IPS DF 6.9 (cell line): ENCODE results near the gene PCED1B.
"Not testable (repeated sequence)": the region's sequence is repeated elsewhere in the genome, so short reads cannot be mapped to it uniquely, and the experiment has no call there.

Source experiments
- DNase-seq: peaks from one replicate; pipeline ENCODE4 v3.0.0-alpha.2; 2013; ENCODE audit warnings: low read depth, low spot score
- H3K27ac ChIP-seq: one replicate; pipeline ENCODE4 v1.5.1; 2013; ENCODE audit warnings: low read length, control low read depth
- H3K27me3 ChIP-seq: 2 replicates; pipeline ENCODE4 v1.6.1; 2013; ENCODE audit warnings: mild to moderate bottlenecking, low read length; ENCODE audit not compliant: control insufficient read depth, insufficient read depth
- H3K36me3 ChIP-seq: 2 replicates; pipeline ENCODE4 v1.6.1; 2013; ENCODE audit warnings: low read length; ENCODE audit not compliant: control insufficient read depth, insufficient read depth
- H3K4me1 ChIP-seq: 2 replicates; pipeline ENCODE4 v1.6.1; 2013; ENCODE audit warnings: low read length; ENCODE audit not compliant: control insufficient read depth, insufficient read depth
- H3K4me3 ChIP-seq: 2 replicates; pipeline ENCODE4 v1.5.1; 2013; ENCODE audit warnings: mild to moderate bottlenecking, low read length
- H3K9me3 ChIP-seq: 2 replicates; pipeline ENCODE4 v1.6.1; 2013; ENCODE audit warnings: low read length, inconsistent platforms; ENCODE audit not compliant: control insufficient read depth, insufficient read depth
- WGBS: extraction: QIAGEN DNeasy Blood & Tissue Kit; methylation state at CpG from one replicate; pipeline ENCODE4 v1.1.7; 2013; ENCODE audit warnings: mixed read lengths, missing lambda C conversion rate; ENCODE audit not compliant: insufficient read length, insufficient coverage; 5-methylcytosine and 5-hydroxymethylcytosine counted together

PCED1B gene

DNA sequence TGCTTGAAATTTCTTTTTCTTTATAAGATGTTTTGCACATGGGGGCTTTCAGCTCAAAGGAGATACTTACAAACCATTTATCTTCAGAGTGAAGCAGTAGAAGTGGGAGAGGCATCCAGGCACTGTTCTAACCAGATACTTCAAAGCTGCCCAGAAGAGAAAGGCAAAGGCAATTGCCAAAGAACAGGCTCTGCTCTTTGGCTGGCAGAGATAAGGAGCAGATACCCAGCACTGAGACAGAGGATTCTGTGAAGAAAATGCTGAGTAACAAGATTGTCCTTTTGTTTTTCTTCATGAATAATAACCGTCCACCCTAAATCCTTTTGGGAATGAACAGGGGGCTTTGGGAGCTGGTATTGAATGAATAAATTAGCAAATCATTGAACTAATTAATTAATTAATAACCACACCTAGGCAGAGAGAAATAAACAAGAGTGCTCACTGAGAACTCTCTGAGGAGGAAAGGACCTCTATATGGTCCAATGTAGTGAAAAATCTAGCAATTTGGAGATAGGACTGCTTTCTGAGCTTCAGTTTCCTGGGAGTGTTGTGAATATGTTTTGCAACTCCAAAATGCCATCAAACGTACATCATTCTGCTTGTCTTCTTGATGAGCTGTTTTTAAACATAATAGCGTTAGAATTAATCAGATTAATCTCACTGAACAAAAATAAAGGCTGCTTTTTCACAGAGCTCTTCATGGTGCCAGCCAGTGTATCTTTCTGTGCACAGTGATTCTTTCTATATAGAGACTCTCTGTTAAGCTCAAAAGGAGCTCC, 193.2 kb downstream of the PCED1B start:
- Histone ChIP-seq H3K27me3 (no peaks in the 10 kb centered on the region), H3K4me3 (no peak overlapping the region), H3K27ac (no peak overlapping the region), H3K4me1 (no peaks in the 10 kb centered on the region), H3K36me3 (no peaks in the 10 kb centered on the region), H3K9me3 (no peaks in the 10 kb centered on the region)
- WGBS: no CpG with 5 or more reads among the region's 3 CpGs
- no peak for DNase-seq

DNA sequence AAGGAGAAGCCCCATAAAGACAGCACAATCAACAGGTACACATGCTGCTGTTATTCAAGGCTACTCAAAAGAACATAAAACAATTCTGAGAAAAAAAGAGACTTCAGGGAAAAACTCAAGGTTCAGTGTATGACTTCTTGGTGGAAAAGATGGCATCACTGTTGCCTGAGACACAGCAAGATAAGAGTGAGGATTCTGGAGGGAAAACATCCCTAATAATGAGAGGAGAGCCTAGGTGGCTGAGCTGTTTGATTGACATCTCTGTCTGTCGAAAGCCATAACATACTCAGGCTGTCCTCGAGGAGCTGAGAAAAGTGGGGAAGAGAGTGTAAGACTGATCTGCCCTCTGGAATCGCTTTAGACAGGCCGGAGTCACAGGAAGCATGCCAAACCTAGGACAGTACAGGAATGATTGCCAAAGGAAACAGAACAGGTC, 193.8 kb downstream of the PCED1B start:
- Histone ChIP-seq H3K9me3 (no peaks in the 10 kb centered on the region; the same call in 1 of the 2 replicates), H3K27me3 (no peaks in the 10 kb centered on the region), H3K4me1 (no peaks in the 10 kb centered on the region; the same call in 1 of the 2 replicates), H3K36me3 (no peaks in the 10 kb centered on the region), H3K27ac (no peak overlapping the region), H3K4me3 (no peak overlapping the region)
- no peak for DNase-seq
- no CpG with 5 or more reads among the region's 4 CpGs for WGBS

DNA sequence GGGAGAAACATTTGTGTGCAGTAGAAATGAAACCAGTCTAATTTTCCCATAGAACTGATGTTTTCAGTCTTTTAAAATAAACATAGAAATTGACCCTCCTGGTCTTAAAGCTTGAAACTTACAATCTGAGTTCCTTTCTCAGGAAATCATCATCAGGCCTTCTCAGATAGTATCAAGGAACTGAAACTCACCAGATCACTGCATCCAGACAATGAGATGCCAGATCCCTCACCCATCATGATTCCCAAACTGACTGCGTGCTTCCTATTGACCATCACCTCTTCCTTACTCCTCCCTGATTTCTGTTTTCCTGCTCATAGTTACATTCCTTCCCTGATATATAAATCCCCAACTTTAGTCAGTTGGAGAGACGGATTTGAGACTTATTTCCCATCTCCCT, 195.3 kb downstream of the PCED1B start:
- Histone ChIP-seq H3K36me3 (no peaks in the 10 kb centered on the region), H3K4me1 (no peaks in the 10 kb centered on the region; the same call in 1 of the 2 replicates), H3K9me3 (no peaks in the 10 kb centered on the region; the same call in 1 of the 2 replicates), H3K4me3 (no peak overlapping the region), H3K27me3 (no peaks in the 10 kb centered on the region), H3K27ac (no peak overlapping the region)
- no peak for DNase-seq
- no CpG with 5 or more reads among the region's 2 CpGs for whole genome bisulfite sequencing

DNA sequence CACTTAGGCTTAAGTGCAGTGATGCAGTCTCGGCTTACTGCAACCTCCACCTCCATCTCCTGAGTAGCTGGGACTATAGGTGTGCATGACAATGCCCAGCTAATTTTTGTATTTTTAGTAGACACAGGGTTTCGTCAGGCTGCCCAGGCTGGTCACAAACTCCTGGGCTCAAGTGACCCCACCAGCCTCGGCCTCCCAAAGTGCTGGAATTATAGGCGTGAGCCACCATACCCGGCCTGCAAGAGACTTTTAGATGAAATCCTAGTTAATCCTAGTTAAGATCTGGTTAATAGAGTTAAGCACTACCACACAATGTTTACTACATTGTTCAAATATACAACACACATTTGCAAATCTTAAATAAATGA, 196.8 kb downstream of the PCED1B start:
- H3K4me1 ChIP-seq: no peaks in the 10 kb centered on the region; the same call in 1 of the 2 replicates
- H3K27ac ChIP-seq: no peak overlapping the region
- no peak overlapping the region for H3K4me3 ChIP-seq

DNA sequence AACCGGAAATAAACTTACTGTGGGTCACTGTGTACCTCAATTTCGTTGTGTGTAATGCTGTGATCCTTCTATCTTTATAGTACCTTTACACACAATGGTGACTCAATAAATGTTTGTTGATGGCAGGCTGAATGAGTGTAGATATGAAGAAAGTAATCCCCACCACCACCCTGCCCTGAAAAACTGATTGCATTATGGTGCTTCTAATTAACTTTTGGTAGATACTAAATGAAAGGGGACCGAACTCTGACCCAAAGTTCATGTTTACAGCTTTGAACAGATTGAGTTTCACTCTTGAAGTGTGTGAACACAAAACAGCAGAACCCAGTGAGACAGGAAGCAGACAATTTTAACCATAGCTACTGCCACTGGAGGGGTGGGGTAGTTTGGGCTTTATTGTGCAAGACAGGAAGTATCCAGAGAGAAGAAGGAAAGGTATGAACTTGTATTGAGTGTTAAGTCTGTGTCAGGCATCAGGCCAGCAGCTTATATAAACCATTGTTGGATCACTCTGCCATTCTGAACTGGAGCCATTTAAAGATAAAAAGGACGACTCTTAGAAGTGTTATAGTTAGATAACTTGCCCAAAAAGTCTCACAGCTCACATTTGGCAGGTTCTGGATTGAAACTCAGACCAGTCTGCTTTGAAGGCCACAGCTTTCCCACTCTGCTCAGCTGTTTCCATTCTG, 197.3 kb downstream of the PCED1B start:
- no CpG with 5 or more reads among the region's 4 CpGs for WGBS
- H3K27me3 ChIP-seq: no peaks in the 10 kb centered on the region
- no peaks in the 10 kb centered on the region; the same call in 1 of the 2 replicates for H3K9me3 ChIP-seq
- no peaks in the 10 kb centered on the region; the same call in 1 of the 2 replicates for H3K4me1 ChIP-seq
- H3K4me3 ChIP-seq: no peak overlapping the region
- H3K36me3 ChIP-seq: no peaks in the 10 kb centered on the region
- H3K27ac ChIP-seq: no peak overlapping the region
- DNase-seq: no peak

More for the DNA sequence above, 196.8 kb downstream of the PCED1B start:
- Histone ChIP-seq H3K9me3 (no peaks in the 10 kb centered on the region; the same call in 1 of the 2 replicates), H3K27me3 (no peaks in the 10 kb centered on the region), H3K36me3 (no peaks in the 10 kb centered on the region)
- no peak for DNase-seq
- WGBS: no CpG with 5 or more reads among the region's 5 CpGs

DNA sequence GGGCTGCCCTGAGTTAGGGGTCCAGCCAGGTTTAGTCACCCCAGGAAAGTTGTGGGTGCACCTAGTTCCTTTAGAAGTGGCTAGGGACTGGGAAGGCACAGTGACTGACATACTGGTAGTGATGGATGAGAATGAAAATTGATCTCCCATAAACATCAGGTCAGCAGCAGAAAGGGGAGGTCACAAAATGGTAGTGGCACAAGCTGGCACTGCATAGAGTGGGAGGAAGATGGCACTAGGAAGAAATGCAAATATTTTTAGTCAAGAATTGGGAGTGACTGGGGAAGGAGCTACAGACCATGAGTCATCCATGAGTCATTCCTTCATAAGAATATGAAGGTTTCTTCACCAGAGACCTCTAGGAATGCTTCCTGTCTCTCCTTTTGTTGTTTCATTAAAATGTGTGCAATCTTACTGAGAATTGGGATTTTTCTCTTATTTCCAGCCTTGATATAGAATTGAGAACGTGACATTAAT, 198.6 kb downstream of the PCED1B start:
- Histone ChIP-seq H3K27me3 (no peaks in the 10 kb centered on the region), H3K36me3 (no peaks in the 10 kb centered on the region), H3K27ac (no peak overlapping the region), H3K9me3 (no peaks in the 10 kb centered on the region; the same call in 1 of the 2 replicates), H3K4me3 (no peak overlapping the region), H3K4me1 (no peaks in the 10 kb centered on the region; the same call in 1 of the 2 replicates)
- no peak for DNase-seq
- WGBS: no CpG with 5 or more reads among the region's 1 CpG

DNA sequence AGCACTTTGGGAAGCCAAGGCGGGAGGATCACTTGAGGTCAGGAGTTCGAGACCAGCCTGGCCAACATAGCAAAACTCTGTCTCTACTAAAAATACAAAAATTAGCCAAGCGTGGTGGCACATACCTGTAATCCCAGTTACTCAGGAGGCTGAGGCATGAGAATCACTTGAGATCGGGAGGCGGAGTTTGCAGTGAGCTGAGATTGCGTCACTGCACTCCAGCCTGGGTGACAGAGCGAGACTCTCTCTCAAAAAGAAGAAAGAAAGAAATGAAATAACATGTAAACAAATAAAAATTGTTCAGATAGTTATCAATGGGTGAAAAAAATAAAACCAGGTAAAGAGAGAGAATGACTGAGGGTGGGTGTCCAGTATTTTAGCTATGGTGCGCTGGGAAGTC, 200.3 kb downstream of the PCED1B start:
- DNase-seq, H3K27ac ChIP-seq, H3K4me3 ChIP-seq, H3K4me1 ChIP-seq, H3K27me3 ChIP-seq, H3K36me3 ChIP-seq, H3K9me3 ChIP-seq: not testable (repeated sequence)
- no CpG with 5 or more reads among the region's 8 CpGs for WGBS

DNA sequence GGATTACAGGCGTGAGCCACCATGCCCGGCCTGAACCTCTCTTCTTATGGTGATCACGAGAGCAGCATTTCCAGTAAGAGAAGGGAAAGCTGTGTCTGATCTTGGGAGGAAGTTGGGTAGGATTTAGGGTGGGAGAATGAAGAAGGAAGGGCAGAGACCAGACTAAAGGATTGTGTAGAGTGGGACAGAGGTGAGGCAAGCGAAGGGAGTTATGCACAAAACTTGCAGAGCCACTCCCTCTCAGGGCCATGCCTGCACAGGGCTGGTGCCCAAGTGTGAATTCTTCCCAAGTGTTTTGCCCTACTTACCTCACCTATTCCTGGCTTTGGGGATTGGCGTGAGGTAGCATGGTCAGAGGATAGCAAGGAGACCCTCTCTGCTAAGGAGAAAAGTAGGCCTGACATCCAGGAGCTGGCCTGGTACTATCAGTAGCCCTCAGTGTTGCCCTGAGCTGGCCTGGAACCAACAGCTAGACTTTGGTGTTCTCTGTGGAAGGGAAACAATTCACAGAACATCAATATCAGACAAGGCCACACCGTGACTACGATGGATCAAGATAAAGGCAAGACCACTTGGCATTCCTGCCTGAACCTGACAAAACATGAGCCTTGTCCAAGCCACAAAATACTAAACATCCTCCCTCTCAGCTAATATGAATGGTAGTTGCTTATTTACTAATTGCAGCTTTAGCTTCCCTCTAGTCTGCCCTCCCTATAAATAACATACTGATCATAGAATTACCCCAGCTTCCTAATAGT, 201.3 kb downstream of the PCED1B start:
- WGBS: no CpG with 5 or more reads among the region's 7 CpGs
- Histone ChIP-seq H3K36me3 (no peaks in the 10 kb centered on the region), H3K27me3 (no peaks in the 10 kb centered on the region), H3K4me1 (no peaks in the 10 kb centered on the region; the same call in 1 of the 2 replicates), H3K9me3 (no peaks in the 10 kb centered on the region; the same call in 1 of the 2 replicates), H3K27ac (no peak overlapping the region), H3K4me3 (no peak overlapping the region)
- DNase-seq: no peak

DNA sequence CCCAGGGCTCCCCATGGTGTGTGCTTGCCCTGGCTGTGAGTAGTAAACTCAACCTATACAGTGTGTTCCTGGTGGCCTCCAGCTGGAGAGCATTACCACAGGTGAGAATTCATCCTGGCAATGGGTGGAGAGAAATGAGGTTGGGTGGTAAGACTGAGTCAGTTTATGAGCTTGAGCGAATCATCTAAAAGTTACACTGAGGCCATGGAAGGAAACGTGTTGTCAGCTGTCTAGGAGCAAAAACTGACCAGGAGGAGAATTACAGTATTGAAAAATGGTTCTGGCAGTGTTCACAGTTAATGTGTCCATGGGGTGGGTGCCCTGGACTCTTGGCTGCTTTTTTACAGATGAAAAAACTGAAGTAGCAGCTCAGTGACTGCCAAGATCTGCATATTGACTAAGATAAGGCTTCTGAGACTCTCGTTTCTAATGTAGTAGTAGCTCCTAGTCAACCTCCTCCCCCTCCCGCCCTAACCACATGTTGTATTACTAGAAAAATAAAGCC, 202.3 kb downstream of the PCED1B start:
- DNase-seq: no peak
- Histone ChIP-seq H3K36me3 (no peaks in the 10 kb centered on the region), H3K27ac (no peak overlapping the region), H3K9me3 (no peaks in the 10 kb centered on the region; the same call in 1 of the 2 replicates), H3K27me3 (no peaks in the 10 kb centered on the region), H3K4me1 (no peaks in the 10 kb centered on the region; the same call in 1 of the 2 replicates), H3K4me3 (no peak overlapping the region)
- WGBS: no CpG with 5 or more reads among the region's 4 CpGs

DNA sequence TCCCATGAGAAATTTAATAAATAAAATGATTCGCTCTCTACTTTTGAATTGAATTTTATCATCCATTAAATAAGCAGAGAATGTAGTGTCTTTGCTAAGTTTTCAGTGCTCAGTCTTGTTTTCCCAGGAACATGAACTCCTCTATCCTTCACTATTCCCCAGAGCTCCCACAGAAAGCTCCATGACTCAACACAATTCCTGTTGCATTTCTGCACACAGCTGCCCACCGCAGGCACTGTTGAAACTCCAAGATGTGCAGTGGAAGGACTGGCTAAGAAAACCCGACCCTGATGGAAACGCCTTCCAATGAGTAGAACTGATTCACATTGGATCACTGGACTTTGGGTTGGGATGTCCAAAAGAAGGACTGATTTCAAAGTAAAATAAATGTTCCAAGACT, 202.8 kb downstream of the PCED1B start:
- Histone ChIP-seq H3K27me3 (no peaks in the 10 kb centered on the region), H3K4me3 (no peak overlapping the region), H3K27ac (no peak overlapping the region), H3K4me1 (no peaks in the 10 kb centered on the region; the same call in 1 of the 2 replicates), H3K9me3 (no peaks in the 10 kb centered on the region; the same call in 1 of the 2 replicates), H3K36me3 (no peaks in the 10 kb centered on the region)
- no peak for DNase-seq
- no CpG with 5 or more reads among the region's 4 CpGs for WGBS
